ENCODE results near the gene PPP1R7. TPM values are rescaled to one million over a fixed set of nuclear protein-coding genes. Genes with fewer than 3 reads are reported as not detected.

Gene PPP1R7
- total RNA-seq, 1 donor from 2014 or later: 60.7 TPM

DNA sequence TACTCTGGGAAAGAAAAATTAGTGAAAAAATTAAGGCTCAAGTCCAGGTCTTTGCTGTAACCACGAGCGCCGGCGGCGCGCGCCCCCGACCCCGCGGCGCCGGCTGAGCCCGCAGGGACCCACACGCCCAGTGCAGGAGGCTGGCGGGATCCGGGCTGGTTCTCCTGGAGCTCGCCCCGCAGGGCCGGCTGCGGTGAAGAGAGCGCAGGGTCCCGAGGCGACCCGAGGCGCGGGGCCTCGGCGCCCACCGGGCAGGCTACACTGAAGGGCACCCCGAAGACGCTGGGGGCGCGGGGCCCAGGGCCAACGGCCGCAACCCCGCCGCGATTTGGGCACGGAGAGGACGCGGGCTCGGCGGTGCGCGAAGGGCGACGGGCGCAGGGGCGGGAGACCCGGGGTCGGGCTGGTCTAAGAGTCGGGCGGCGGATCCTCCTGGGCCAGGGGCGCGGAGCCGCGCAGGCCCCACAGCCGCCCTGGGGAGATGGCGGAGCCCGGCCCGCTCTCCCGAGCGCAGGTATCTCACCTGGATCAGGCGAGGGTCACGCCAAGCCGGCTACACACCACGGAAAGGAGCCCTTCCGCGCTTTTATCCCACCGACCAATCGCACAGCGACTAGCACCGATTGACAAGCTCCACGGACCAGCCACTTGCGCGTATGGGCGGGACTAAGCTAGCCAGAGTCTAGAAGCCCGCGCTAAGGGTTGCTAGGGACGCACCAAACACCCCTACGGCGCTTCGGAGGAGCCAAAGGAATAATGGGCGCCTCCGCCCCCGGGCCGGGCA, 1.2 kb upstream of the PPP1R7 start, which contains the start of gene PASK:
TSS of gene PASK (minus strand) at position 582 of the 784 bp plus-strand sequence. CDS start 6,440 bp downstream, outside the sequence.
- TF ChIP-seq, protein P1, sequence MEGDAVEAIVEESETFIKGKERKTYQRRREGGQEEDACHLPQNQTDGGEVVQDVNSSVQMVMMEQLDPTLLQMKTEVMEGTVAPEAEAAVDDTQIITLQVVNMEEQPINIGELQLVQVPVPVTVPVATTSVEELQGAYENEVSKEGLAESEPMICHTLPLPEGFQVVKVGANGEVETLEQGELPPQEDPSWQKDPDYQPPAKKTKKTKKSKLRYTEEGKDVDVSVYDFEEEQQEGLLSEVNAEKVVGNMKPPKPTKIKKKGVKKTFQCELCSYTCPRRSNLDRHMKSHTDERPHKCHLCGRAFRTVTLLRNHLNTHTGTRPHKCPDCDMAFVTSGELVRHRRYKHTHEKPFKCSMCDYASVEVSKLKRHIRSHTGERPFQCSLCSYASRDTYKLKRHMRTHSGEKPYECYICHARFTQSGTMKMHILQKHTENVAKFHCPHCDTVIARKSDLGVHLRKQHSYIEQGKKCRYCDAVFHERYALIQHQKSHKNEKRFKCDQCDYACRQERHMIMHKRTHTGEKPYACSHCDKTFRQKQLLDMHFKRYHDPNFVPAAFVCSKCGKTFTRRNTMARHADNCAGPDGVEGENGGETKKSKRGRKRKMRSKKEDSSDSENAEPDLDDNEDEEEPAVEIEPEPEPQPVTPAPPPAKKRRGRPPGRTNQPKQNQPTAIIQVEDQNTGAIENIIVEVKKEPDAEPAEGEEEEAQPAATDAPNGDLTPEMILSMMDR (IDR thresholded peaks at IDR 0.05): no peak
- Histone ChIP-seq H3K9me3 (no peaks in the 10 kb centered on the region), H3K4me3 (peak within 1 kb of the TSS; percentile 98), H3K4me1 (peaks cover 17% of the 10 kb centered on the region), H3K36me3 (peaks cover 3% of the 10 kb centered on the region), H3K27me3 (no peaks in the 10 kb centered on the region), H3K27ac (peak within 1 kb of the TSS; percentile 84)
- DNase-seq: peak; percentile 97
- ATAC-seq: peak; percentile 95
- intact Hi-C loops (cut with DNase I): no loop called here

DNA sequence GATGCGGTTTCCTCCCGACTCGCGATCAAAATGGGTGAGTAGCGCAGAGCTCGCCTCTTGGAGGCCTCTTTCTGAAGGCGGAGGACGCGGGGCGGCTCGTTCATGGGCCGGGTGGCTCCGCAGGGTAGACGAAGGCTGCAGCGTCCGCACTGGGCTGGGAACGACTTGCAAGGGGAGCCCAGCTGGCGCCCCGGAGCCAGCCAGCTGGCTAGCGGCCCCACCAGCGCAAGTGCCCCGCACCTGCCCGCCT, 667 bp upstream of the PPP1R7 start:
- intact Hi-C loops (cut with DNase I): no loop called here
- no peaks in the 10 kb centered on the region for H3K27me3 ChIP-seq
- H3K9me3 ChIP-seq: no peaks in the 10 kb centered on the region
- TF ChIP-seq, protein P1 (IDR thresholded peaks at IDR 0.05): no peak
- peak overlapping the region; percentile 98 for H3K4me3 ChIP-seq
- peak overlapping the region; percentile 84 for H3K27ac ChIP-seq
- H3K36me3 ChIP-seq: peaks cover 8% of the 10 kb centered on the region
- no peak for DNase-seq
- peaks cover 17% of the 10 kb centered on the region for H3K4me1 ChIP-seq
- ATAC-seq: no peak

DNA sequence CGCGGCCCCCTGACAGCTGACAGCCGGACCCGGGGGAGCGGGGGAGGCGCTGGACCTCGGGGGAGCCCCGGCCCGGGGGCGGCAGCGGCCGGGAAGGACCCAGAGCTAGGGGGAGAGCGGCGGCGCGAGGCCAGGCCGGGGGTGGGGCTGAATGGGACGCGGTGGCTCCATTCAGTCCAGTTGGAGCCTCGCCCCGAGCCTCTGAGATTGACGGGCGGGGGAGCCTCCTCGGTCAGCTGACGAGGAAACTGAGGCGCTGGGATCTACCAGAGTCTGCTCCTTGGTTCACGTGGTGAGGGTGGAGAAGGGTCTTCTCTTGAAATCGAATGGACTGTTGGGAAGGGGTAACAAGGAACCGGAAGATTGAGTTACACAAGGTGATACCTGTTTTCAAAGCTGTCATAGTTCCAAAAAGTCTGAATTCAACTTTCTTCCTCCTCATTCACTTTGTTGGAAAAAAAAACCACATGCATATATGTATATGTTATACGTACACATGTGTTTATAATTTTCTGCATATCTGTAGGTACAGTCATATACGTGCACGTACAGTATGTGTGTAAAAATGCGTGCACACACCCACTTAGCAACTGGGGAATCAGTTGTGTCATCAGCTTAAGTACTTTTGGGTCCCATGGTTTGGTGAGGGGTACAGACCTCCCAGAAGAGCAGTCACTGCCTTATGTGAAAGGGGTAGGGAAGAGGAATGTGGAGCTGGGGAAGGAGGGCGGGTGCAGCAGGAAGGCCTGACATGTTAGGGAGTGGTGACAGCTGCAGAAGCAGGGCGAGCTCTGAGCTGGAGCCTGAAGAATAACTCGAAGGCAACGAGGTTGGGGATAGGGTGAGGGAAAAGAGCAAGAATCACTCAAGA, 628 bp downstream of the PPP1R7 start:
- intact Hi-C loops (cut with DNase I): no loop called here
- DNase-seq: no peak

DNA sequence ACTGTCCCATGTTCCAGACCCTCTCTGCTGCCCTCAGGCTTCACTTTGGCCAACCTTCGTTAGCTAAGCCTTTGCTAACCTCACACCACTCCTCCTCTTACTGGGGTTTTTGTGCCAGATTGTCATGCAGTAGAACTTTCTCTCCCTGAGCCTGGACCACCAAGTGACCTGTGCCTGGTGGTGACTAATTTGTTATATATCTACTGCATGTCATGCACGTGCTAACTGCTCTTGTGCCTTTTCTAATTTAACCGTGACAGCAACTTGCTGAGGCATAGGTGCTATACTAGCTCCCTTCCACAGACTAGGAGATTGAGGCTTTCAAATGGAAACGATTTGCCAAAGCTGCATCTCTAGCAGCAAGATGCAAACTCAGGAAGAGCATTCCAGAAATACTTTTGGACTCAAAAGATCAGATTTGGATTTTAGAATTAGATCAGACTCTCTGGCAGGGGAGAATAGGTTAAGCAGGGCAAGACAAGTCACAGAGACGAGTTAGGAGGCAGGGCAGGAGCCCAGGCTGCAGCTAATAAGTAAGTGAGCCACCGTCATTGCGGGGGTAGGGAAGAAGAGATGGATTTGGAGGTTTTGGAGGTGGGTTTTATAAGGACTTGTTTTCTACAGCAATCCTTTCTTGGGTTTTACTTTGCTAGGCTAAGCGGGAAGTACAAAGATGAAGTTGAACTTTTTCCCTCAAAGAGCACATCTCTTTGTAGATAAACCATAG, 1.8 kb downstream of the PPP1R7 start:
- no peak for ATAC-seq
- Histone ChIP-seq H3K27ac (no peak overlapping the region), H3K4me3 (no peak overlapping the region), H3K4me1 (peaks cover 17% of the 10 kb centered on the region), H3K9me3 (no peaks in the 10 kb centered on the region), H3K36me3 (peaks cover 16% of the 10 kb centered on the region), H3K27me3 (no peaks in the 10 kb centered on the region)
- intact Hi-C loops (cut with DNase I): no loop called here
- DNase-seq: no peak
- TF ChIP-seq, protein P1 (IDR thresholded peaks at IDR 0.05): no peak

More for the DNA sequence above, 628 bp downstream of the PPP1R7 start:
- ATAC-seq: no peak
- no peaks in the 10 kb centered on the region for H3K27me3 ChIP-seq
- no peaks in the 10 kb centered on the region for H3K9me3 ChIP-seq
- H3K4me3 ChIP-seq: peak overlapping the region; percentile 98
- peak overlapping the region; percentile 84 for H3K27ac ChIP-seq
- H3K4me1 ChIP-seq: peaks cover 17% of the 10 kb centered on the region
- TF ChIP-seq, protein P1 (IDR thresholded peaks at IDR 0.05): no peak
- peaks cover 16% of the 10 kb centered on the region for H3K36me3 ChIP-seq

DNA sequence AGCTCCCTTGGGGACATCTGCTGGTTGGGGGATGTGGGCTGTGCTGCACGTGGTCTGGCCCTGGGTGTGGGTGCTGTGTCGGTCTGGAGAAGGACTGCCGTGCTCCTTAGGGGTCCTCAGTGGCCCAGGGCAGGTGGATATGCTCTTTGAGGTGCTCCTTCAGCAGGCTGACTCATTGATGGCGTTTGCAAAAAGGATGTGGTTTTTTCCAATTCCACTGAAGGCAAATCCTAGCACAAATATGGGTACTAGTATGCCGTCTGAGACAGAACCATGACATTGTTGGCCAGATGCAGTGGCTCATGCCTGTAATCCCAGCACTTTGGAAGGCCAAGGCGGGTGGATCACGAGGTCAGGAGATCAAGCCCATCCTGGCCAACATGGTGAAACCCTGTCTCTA, 3.3 kb downstream of the PPP1R7 start:
- Histone ChIP-seq H3K27ac (no peak overlapping the region), H3K36me3 (peaks cover 26% of the 10 kb centered on the region), H3K4me1 (peaks cover 11% of the 10 kb centered on the region), H3K27me3 (no peaks in the 10 kb centered on the region), H3K9me3 (no peaks in the 10 kb centered on the region), H3K4me3 (no peak overlapping the region)
- ATAC-seq (no peak), DNase-seq (no peak)
- intact Hi-C loops (cut with DNase I): no loop called here
- TF ChIP-seq, protein P1 (IDR thresholded peaks at IDR 0.05): no peak

Data from upper lobe of right lung (tissue), 1 donor.